GM11168 (cell line): ENCODE measurements around the gene PLCH2.
"Not testable (repeated sequence)": the region's sequence is repeated elsewhere in the genome, so short reads cannot be mapped to it uniquely, and the experiment has no call there.

ENCODE experiments used
- in situ Hi-C: fragments of 300-500 bp; cut with MboI; formaldehyde crosslinking; loops from one replicate; pipeline ENCODE4 v1.12.0; 2022; ENCODE audit warnings: low sequenced_read_pairs; ENCODE audit not compliant: unreplicated experiment

The PLCH2 gene

DNA sequence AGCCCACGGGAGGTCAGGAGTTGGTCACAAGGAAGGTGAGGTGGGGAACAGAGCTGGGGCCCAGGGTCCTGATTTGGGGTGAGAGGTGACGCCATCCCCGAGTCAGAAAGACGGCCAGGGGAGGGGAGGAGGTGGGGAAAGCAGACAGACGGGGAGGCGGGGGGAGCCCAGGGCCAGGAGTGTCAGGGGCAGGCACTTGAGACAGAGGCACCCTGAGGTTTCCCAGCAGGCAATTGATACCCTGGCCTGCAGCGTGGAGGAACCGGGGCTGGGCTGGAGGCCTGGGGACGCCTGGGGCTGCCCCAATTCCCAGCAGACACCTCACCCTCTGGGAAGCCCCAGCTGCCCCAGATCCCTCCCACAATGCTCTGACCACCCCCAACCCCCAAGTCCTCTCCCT is 77.0 kb downstream of the PLCH2 start:
- in situ Hi-C loops: not testable (repeated sequence)

- in situ Hi-C loops: no loop called here
These were observed 78.0 kb downstream of the PLCH2 start for GRCh38 chr1:2553871-2554620.

DNA sequence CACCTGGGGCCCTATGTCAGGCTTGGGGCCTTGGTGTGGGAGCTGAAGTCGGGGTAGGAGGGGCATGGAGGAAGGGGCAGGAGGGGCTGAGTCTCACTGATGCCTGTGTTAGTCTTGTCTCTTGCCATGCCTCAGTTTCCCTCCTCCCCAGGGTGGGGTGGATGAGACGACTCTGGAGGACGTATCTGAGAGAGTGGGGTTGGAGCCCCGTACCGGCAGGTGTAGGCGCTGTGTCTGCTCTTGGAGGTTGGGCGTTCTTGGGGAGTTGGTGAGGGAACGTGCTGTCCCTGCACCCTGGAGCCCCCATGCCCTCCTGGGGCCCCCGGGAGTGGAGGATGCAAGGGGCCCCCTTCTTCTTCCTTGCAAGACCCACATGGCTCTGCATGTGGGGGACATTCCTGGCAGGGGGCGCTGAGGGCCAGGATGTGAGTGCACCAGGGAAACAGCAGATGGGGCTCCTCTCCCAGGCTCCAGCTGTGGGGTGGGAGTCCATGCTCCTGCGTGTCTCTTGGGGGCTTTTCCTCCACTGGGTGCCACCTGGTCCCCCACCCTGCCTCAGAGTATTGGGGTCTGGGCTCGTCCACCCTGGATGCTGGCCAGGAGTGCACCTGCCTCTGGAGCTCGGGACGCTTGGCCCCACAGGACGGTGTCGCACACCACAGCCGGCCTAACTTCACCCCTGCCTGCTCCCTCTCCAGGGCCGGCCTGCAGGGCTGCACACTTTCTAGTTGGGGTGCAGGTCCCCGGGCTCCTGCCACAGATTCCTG is 78.7 kb downstream of the PLCH2 start:
- in situ Hi-C loops: no loop called here
